HG02678 (cell line): ENCODE data around the gene CAST.
"Not testable (repeated sequence)": the region's sequence is repeated elsewhere in the genome, so short reads cannot be mapped to it uniquely, and the experiment has no call there.

ENCODE experiments used
- ATAC-seq: cut with Tn5 transposase; IDR thresholded peaks from one replicate; pipeline ENCODE4 v1.9.1; 2021; ENCODE audit warnings: mild to moderate bottlenecking, moderate library complexity; ENCODE audit not compliant: unreplicated experiment

Gene CAST

DNA sequence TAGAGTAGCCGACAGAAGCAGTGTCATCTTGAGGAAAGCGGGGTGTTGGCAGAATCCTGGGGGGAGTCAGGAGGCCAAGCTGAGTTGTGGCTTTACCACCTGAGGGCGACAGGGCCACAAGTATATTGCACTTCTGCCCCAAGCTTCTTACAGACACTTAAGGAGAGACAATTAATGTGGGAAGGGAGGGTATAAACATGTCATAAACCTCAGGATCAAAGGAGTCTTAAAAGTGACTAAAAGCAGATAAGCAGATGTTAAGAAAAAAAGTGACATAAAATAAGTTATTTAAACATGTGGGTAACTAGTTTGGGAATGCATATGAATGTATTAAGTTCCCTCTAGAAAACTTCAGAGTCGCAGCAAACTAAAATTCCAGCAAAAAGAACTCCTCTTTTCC lies 81.6 kb downstream of the CAST start:
- no peak for ATAC-seq

DNA sequence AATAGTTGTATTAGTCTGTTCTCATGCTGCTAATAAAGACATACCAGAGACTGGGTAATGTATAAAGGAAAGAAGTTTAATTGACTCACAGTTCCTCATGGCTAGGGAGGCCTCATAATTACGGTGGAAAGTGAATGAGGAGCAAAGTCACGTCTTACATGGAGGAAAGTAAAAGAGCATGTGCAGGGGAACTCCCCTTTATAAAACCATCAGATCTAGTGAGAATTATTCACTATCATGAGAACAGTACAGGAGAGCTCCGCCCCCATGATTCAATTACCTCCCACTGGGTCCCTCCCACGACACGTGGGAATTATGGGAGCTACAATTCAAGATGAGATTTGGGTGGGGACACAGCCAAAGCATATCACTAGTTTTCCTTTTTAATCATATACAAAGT lies 82.0 kb downstream of the CAST start:
- not testable (repeated sequence) for ATAC-seq

DNA sequence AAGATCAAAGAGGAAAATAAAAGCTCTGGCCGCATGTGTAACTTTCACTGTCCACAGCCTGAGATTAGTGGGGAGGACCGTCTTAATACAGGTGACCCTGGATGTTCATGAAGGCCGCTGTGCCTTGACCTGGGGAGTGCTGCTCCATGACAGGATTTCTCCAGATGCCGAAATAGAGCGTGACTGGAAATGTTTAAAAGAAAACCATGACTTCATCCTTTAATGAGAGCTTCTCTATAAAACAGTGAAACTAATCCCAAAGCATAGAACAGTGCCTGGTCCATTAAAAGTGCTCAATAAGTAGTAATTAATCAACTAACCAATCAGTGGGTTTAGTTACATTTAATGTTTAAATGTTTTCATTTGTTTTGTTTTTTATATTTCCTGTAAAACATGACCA lies 82.8 kb downstream of the CAST start:
- ATAC-seq = no peak

DNA sequence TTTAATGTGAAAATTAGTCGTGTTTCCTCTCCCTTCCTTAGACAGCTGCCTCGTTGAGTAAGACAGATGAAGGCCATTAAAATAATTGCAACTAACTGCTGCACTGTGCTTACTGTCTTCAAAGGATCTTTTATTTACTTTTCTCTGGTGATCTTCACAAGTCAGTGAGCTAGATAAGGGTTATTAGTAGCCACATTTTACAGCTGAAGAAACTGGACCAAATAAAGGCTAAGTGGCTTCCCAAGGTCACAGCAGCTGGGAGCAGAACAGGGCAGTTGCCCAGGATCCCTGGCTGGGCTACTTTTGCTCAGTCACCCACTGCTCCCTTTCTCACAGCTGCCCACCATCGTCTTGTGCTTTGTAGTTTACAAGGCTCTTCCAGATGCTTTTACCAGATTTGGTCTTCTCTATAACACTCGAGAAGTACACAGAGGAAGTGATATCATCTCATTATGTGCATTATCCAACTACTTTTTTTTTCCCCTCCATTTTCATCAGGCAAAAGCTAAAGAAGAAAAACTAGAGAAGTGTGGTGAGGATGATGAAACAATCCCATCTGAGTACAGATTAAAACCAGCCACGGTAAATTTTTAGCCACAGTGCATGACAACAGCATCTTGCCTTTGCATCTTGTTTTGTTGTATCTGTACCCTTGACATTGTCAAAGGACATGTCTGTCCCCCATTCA lies 83.8 kb downstream of the CAST start:
- no peak for ATAC-seq

DNA sequence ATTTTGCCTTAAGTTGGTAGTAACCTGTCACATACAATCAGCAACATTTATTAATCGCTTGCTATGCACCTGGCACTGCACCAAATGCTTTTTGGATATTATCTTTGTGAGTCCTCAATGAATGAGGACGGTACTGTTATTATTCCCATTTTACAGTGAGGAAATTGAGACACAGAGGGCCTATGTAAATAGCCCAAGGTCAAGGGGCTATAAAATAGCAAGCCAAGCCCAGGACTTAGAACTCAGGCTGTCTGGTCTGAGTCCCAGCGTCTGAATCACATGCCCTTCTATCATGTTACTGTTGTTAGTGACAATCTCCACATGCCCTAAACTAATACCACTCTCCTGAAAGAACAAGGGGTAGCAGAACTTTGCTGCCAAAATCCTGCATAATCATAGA lies 85.5 kb downstream of the CAST start:
- no peak for ATAC-seq

DNA sequence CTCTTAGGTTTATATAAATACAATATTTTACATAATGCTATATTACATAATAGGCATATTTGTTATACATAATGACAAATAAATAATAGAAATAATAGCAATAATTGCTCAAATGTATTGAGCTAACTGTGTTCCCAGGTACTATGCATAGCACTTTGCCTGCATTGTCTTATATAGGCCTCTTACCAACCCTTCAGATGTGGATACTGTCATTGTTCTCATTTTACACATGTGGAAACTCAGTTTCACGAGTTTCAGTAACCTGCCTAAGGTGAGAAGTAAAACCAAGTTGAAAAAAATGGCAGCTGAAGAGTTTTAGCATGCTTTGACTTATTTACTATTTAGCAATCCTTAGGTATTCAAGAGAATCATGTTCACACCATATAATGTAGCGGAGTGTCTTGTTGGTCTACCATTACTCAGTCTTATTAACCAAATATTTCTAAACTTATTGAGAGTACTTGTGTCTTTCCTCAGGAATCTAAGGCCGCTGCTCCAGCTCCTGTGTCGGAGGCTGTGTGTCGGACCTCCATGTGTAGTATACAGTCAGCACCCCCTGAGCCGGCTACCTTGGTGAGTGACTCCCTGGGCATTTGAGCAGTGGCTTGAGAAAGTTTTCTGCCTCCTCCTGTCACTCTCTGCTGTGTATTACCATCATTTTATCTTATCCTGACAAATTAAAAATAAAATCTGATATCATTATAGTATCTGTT lies 88.1 kb downstream of the CAST start:
- no peak for ATAC-seq

DNA sequence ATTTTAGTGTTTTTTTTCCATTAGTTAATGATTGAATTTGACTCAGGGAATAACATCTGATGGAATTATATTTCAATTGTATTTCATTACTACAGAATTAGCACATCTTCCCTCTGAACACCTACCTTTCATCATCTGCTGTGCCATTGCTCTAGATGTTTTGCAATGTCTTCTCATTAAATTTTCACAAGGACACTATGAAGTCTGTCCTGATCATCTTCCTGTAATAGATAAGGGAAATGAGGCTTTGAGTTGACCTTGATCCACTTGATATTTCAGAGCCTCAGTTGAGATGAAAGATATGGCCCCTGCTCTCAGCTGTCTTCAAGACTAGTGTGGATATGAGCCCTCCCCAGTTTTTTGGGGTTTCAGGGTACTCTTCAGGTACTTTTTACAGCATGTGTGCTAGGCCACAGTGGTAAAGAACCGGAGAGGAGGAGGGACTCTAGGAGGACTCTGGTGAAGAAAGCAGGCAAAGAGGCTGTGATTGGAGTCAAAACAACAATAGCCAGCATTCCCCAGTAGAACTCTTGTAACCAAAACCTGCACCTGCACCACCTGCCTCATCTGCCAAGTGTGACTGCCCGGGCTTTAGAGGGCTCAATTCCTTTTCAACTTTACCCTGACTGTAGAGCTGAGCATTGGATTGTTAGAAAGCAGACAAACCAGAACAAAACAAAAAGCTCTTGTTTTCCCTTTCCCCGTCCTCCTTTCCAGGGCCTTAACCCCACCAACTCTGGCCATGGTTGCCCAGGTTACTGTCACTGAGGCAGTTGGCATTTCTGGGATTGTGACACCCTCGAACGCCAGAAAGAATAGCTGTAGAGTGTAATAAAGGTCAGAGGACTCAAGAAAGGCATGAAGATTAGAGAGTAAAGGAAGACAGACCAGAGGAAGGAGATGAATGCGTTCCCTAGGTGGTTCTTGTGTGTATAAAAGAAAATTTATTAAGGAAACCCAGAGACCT lies 89.3 kb downstream of the CAST start:
- ATAC-seq = no peak

DNA sequence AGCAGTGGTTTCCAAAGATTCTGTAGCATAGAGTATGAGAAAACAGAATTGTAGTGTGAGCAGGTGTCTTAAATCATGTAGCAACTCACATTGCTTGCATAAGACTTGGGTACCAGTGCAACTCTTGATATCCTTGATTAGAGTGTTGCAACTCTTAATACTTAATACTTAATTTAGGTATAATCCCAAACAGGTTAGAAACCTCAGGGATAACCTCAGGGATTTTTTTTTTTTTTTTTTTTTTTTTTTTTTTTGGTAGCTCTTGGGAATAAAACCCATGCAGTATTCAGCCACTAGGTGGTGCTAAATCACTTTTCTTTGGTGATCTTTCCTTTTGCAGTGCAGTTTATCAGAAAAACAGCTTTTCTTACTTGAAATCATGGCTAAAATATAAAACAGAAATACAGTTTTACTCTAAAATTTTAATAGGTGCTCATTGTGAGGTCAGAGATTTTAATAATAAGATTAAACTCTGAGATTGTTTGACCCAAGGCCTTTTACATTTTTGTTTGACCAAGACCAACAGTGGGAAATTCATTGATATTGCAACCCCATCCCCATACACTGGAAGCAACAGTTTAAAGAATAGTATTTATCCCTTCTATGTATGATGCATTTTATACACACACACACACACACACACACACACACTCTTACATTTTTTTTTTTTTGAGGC lies 90.3 kb downstream of the CAST start:
- ATAC-seq = no peak

DNA sequence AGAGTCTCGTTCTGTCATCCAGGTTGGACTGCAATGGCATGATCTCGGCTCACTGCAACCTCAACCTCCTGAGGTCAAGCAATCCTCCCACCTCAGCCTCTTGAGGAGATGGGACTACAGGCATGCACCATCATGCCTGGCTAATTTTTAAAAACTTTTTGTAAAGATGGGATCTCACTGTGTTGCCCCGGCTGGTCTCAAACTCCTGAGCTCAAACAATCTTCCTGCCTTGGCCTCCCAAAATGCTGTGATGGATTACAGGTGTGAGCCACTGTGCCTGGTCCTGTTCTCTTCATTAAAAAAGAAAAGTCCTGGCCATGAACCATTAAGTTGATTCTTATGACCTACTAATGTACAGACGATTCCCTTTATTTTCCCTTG lies 90.8 kb downstream of the CAST start:
- no peak for ATAC-seq

DNA sequence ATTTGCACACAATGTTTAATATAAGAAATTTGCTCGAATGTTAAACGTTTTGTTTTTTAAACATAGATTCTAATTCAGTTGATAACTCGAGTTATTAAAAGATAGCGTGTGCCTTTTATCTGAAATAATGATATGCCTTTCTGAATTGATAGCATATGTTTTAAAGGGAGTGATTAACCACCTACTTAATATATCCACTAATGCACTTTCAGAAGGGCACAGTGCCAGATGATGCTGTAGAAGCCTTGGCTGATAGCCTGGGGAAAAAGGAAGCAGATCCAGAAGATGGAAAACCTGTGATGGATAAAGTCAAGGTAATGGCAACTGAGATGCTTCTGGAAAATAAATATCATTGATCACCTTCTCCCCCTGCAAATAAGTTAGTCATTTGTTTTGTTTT lies 91.7 kb downstream of the CAST start:
- no peak for ATAC-seq

DNA sequence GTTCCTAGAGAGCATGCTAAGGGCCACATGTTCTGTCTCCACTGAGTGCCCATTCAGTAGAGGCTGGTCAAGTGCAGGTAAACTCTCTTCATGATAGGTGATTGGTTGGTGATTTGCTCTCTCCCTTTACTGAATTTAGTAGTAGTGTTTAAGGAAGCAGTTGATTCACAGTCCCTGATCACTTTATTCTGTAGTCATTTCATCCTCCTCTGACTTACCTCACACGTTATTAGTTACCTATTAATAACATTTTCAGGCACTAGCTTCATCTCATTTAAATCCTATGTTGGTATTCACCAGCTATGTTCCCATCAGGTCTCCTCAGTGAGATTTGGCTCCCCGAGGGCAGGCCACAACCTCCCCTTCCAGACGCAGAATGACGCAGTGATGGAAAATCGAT lies 93.7 kb downstream of the CAST start:
- no peak for ATAC-seq

DNA sequence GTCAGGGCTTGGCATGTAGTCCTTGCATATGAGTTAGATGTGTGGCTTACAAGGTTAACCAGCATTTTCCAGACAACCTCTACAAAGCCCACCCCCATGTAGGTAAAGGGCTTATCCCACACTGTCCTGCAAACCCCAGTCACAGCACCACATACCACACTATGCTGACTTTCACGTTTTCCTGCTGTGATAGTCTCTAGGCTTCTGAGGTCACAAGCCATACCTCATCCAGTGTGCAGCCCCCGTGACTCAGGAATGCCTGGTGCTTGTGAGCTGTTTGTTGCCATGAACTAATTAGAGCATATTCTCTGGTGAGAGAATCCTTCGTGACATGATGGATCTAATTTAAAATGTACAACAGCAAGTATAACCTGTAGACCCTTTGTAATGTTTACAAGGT lies 94.8 kb downstream of the CAST start:
- no peak for ATAC-seq

DNA sequence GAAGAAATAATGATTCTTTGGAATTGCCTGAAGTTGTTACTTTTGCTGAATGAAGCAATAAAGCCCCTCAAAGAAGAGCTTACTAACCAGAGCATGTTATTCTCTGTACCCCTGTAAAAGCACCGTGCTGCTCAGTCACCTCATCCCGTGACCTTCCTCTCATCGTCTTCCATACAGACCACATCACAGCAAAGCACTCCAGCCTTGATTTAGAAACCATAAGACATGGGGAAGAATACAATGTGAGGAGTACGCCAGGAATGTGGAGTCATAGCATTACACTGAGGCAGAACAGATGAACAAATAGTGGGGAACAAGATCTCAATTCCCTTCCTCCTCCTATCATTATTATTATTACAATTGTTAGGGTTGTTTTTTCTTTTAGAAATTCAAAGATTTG lies 96.4 kb downstream of the CAST start:
- no peak for ATAC-seq

DNA sequence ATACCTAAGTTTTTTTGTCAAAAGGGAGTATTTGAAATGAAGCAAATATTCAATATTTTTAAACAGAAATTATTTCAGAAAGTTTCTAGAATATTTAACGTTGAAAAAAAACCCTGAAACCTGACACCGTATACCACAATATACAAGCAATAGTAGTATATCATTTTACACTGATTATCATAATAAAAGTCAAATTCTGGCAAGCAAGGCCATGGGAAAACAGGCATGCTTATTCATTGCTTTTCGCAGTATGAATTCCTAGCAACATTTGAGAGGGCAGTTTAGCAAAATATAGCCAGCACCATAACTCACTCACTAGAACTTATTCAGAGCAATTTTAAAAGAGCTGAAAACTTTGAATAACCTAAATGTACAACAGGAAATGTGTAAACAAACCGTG lies 99.4 kb downstream of the CAST start:
- ATAC-seq = no peak

DNA sequence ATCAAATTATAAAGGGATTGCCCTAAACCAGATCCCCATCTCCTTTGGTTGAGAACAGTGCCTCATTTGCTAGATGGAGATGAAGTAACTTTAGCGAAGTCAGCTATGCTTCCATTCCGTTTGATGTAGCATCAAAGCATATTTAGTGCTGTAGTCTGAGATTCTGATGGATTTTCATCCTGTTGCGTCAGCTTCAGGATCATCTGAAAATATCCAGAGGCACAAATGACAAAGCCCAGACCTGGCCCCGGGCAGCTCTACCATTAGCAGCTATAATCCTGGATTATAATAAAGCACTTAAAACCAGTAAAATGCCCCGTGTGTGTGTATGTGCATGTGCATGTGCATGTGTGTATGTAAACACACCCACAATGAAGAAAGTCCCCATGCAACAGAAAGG lies 100.8 kb downstream of the CAST start:
- no peak for ATAC-seq

DNA sequence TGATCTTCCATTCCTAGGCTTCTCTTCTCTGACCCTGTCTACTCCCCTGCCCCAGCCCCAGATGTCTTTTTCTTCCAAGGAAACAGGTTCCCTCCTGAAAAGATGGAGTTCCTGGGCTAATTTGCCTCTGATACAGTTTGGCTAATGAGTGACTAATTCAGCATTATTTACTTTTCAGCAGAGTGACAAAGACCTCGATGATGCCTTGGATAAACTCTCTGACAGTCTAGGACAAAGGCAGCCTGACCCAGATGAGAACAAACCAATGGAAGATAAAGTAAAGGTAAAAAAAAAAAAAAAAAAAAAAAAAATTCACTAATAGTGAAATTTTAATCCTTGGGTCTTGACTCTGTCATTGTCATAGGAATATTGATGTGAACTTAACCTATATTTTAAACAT lies 102.9 kb downstream of the CAST start:
- ATAC-seq = no peak

DNA sequence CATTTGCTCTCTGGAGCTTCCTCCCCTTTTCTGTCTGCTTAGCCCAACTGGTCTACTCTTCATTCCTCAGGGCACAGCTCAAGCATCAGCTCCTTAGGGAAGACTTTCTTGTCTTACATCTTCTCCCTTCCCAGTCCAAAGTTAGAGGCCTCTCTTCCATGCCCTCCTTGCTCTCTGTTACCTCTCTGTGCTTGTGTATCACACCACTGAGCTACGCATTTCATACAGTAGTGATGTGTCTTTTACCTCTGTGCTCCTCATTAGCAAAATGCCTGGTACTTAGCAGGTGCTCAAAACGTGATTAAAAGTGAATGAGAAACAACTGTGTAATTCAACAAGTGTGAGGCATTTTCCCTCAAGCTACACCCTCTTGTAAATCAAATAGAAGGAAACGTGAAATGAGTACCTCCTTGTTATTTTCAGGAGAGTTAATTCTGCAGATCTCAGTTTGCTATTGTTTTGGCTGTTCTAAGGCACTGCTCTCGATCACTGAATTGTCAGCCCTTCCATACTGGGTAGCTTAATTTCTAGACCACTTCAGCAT lies 106.6 kb downstream of the CAST start:
- ATAC-seq = no peak

DNA sequence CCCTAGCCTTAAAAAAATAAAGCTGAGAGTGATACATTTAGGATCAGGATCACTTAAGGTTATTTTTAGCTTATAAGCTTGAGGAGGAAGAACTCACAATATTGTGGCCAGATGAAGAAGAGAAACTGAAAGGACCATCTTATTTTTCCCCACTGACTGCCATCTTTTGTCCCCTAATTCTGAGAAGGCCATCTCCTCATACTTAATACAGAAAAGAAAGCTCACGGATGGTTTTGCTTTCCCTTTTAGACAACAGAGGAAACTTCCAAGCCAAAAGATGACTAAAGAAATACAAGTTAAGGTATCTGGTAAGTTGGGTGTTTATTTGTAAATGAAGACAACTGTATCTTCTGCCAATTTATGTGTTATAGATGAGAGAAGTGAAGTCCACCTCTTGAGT lies 109.2 kb downstream of the CAST start:
- ATAC-seq = no peak

DNA sequence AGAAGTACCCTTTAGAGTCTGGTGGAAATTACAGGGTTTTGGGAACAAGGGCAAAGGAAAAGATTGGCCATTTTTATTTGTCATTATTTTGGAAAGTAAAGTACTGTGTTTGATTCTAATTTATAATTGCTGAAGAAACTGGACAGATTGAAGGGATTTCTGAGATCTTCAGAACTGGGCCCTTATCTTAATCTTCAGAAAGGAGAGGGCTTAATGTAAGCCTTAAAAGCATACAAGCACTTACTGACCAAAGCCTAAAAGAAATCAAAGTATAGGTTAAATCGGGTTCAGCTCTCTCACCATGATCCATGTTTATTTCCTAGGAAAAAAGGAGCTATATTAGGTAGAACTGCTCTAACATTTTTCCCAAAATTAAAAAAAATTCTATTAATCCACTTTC lies 109.9 kb downstream of the CAST start:
- no peak for ATAC-seq

DNA sequence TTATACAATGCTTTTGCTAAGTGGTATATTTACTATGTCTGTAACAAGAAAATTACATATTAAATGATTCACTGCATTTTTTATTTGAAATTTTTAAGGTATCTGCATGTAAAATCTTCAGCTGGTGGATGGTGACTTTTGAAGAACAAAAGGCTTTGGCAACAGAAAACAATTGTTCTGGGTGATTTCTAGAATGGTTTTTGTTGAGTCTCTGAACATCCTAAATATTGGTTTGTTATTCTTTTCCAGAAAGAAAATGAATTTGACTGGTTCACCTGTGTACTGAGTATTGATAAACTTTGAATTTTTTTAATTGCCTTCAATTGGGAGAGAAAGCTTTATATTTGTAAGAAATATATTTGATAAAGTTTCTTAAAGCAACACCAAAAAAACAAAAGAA lies 110.4 kb downstream of the CAST start:
- ATAC-seq = no peak

DNA sequence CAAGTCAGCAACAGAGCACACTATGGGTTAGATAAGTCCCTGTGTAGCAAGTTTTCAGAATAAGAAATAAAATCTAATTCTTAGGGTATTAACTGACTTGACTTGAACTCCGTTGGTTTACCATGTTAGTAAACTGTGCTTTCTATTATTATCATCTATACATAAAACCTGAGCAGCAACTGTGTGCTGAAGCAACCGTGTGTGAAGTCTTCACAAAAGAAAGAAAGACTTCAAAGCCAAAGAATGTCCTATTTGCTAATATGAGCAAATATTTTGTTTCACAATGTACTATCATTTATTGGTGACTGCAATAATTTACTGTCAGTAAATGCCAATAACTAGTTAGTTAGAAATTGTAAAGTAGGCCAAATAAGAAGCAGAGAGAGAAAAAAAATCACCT lies 112.9 kb downstream of the CAST start:
- ATAC-seq = no peak
